ENCODE data around the gene ARMH4.

The ARMH4 gene

GRCh38 chr14:58152014-58152857 is at the start of gene ARMH4:
TSS of gene ARMH4 (minus strand) at chr14:58152213. CDS start at chr14:58139358, 12,855 bp downstream.
- peak in 57 of 58 donors; percentile 15 to 88 (median 75) for DNase-seq

GRCh38 chr14:58200846-58201245 is 48.8 kb upstream of the ARMH4 start:
- no peak for DNase-seq

GRCh38 chr14:58200480-58200841 is 48.4 kb upstream of the ARMH4 start:
- peak in 2 of 58 donors; percentile 31 to 48 for DNase-seq

- DNase-seq: peak; percentile 6 to 91 (median 73)
Measured at GRCh38 chr14:58199726-58200479, 47.9 kb upstream of the ARMH4 start, which contains the start of gene ACTR10. TSS of gene ACTR10 (plus strand) at chr14:58200149. CDS start at chr14:58200218, 69 bp downstream.

- no peak for DNase-seq
Measured at GRCh38 chr14:58198086-58198485, 46.1 kb upstream of the ARMH4 start.

- DNase-seq: no peak
Measured at GRCh38 chr14:58196198-58196597, 44.2 kb upstream of the ARMH4 start.

- DNase-seq: no peak
Measured at GRCh38 chr14:58193542-58193941, 41.5 kb upstream of the ARMH4 start.

- no peak for DNase-seq
Measured at GRCh38 chr14:58191763-58192601, 40.0 kb upstream of the ARMH4 start.

- no peak for DNase-seq
Measured at GRCh38 chr14:58189176-58189575, 37.2 kb upstream of the ARMH4 start.

- DNase-seq: no peak
Measured at GRCh38 chr14:58177125-58177524, 25.1 kb upstream of the ARMH4 start.

- DNase-seq: peak in 40 of 58 donors; percentile 1 to 71 (median 22)
Measured at GRCh38 chr14:58171090-58171489, 19.1 kb upstream of the ARMH4 start.

- peak in 5 of 58 donors; percentile 0 to 11 (median 3) for DNase-seq
Measured at GRCh38 chr14:58167891-58168290, 15.9 kb upstream of the ARMH4 start.

GRCh38 chr14:58167057-58167456 is 15.0 kb upstream of the ARMH4 start:
- peak in 25 of 58 donors; percentile 3 to 61 (median 18) for DNase-seq

GRCh38 chr14:58166005-58166983 is 14.3 kb upstream of the ARMH4 start:
- peak in 55 of 58 donors; percentile 12 to 88 (median 57) for DNase-seq

GRCh38 chr14:58160561-58160960 is 8.5 kb upstream of the ARMH4 start:
- no peak for DNase-seq

- peak in 31 of 58 donors; percentile 14 to 75 (median 48) for DNase-seq
Measured at GRCh38 chr14:58151133-58152013, 640 bp downstream of the ARMH4 start.

GRCh38 chr14:58150243-58150805 is 1.7 kb downstream of the ARMH4 start:
- no peak for DNase-seq

GRCh38 chr14:58149196-58149595 is 2.8 kb downstream of the ARMH4 start:
- no peak for DNase-seq

GRCh38 chr14:58146399-58146798 is 5.6 kb downstream of the ARMH4 start:
- no peak for DNase-seq

Data from anterior cingulate cortex (tissue), 58 donors.